A549 (cell line): ENCODE measurements around the gene FLACC1.

Source experiments
- CBX8 ChIP-seq: fragments of 200-600 bp; sonication (generic); IDR thresholded peaks from 2 replicates; pipeline ENCODE4 v1.6.1; 2016
- CTCF ChIP-seq: fragments of >200 bp; sonication (Bioruptor Twin); formaldehyde crosslinking; IDR thresholded peaks from 3 replicates; pipeline ENCODE4 v1.5.1; 2016
- EP300 ChIP-seq, 2 experiments: fragments of >200 bp; sonication (Bioruptor Twin); formaldehyde crosslinking; IDR thresholded peaks; 2 replicates in 1 of 2; 3 replicates in 1 of 2; pipeline ENCODE4 v1.6.1; 2016 to 2017
- KDM1A ChIP-seq: fragments of 200-600 bp; sonication (generic); IDR thresholded peaks from 2 replicates; pipeline ENCODE4 v1.6.1; 2016; ENCODE audit warnings: low read depth, mild to moderate bottlenecking
- RCOR1 ChIP-seq: fragments of 150-350 bp; IDR thresholded peaks from 2 replicates; pipeline ENCODE4 v1.6.1; 2014; ENCODE audit warnings: antibody characterized with exemption, low read length, low read depth
- RFX5 ChIP-seq: fragments of 450-650 bp; IDR thresholded peaks from 2 replicates; pipeline ENCODE4 v1.7.1; 2014; ENCODE audit warnings: antibody characterized with exemption, mild to moderate bottlenecking, moderate library complexity

GRCh38 chr2:201396595-201396994, 39.5 kb upstream of the FLACC1 start:
- no peak for TF ChIP-seq EP300 (IDR thresholded peaks at IDR 0.05)
- TF ChIP-seq CTCF, result no peak
- no peak for TF ChIP-seq RFX5
- no peak for TF ChIP-seq CBX8
- TF ChIP-seq RCOR1, result no peak
- no peak for TF ChIP-seq KDM1A
